GM21390 (cell line): ENCODE results near the gene FRMD4B.
A peak's percentile ranks its signal among the peaks of the same experiment; 100 is the strongest.

Source experiments
- ATAC-seq: cut with Tn5 transposase; IDR thresholded peaks from one replicate; pipeline ENCODE4 v1.9.1; 2021; ENCODE audit not compliant: unreplicated experiment

FRMD4B gene

GRCh38 chr3:69180869-69181591 is 204.9 kb downstream of the FRMD4B start:
- no peak for ATAC-seq

GRCh38 chr3:69179740-69180372 is 206.0 kb downstream of the FRMD4B start:
- ATAC-seq, result no peak

GRCh38 chr3:69178838-69179739 is 206.8 kb downstream of the FRMD4B start:
- ATAC-seq, result no peak

GRCh38 chr3:69178082-69178481 is 207.8 kb downstream of the FRMD4B start:
- no peak for ATAC-seq

GRCh38 chr3:69174871-69175737 is 210.8 kb downstream of the FRMD4B start:
- ATAC-seq, result no peak

- ATAC-seq, result no peak
Observed at GRCh38 chr3:69174445-69174844, 211.4 kb downstream of the FRMD4B start.

- no peak for ATAC-seq
Observed at GRCh38 chr3:69172058-69172457, 213.8 kb downstream of the FRMD4B start.

- no peak for ATAC-seq
Observed at GRCh38 chr3:69166446-69166845, 219.4 kb downstream of the FRMD4B start.

- no peak for ATAC-seq
Observed at GRCh38 chr3:69165744-69166143, 220.1 kb downstream of the FRMD4B start.

GRCh38 chr3:69164296-69164695 is 221.6 kb downstream of the FRMD4B start:
- ATAC-seq, result no peak

GRCh38 chr3:69162308-69162980 is 223.4 kb downstream of the FRMD4B start:
- ATAC-seq, result no peak

GRCh38 chr3:69161587-69162307 is 224.1 kb downstream of the FRMD4B start:
- ATAC-seq, result peak; percentile 77

GRCh38 chr3:69160525-69160924 is 225.4 kb downstream of the FRMD4B start:
- ATAC-seq, result no peak

GRCh38 chr3:69160107-69160506 is 225.8 kb downstream of the FRMD4B start:
- ATAC-seq, result no peak

- no peak for ATAC-seq
Observed at GRCh38 chr3:69149586-69149985, 236.3 kb downstream of the FRMD4B start.

- ATAC-seq, result no peak
Observed at GRCh38 chr3:69145688-69146087, 240.2 kb downstream of the FRMD4B start.

GRCh38 chr3:69144631-69145245 is 241.2 kb downstream of the FRMD4B start:
- ATAC-seq, result no peak

GRCh38 chr3:69143612-69144011 is 242.3 kb downstream of the FRMD4B start:
- ATAC-seq, result no peak

GRCh38 chr3:69142797-69143454 is 243.0 kb downstream of the FRMD4B start:
- no peak for ATAC-seq
